BLaER1 (cell line): ENCODE data around the gene CENPI.

Experiments used
- H3K27ac ChIP-seq: shearing (Covaris generic); formaldehyde crosslinking; 2 replicates; pipeline ENCODE4 v1.8.1; 2022
- H3K27me3 ChIP-seq: shearing (Covaris generic); formaldehyde crosslinking; 2 replicates; pipeline ENCODE4 v1.8.1; 2022
- H3K36me3 ChIP-seq: shearing (Covaris generic); formaldehyde crosslinking; 2 replicates; pipeline ENCODE4 v1.8.1; 2022
- H3K4me1 ChIP-seq: shearing (Covaris generic); formaldehyde crosslinking; 2 replicates; pipeline ENCODE4 v1.8.1; 2022
- H3K4me2 ChIP-seq: shearing (Covaris generic); formaldehyde crosslinking; 2 replicates; pipeline ENCODE4 v1.8.1; 2022
- H3K4me3 ChIP-seq: shearing (Covaris generic); formaldehyde crosslinking; 2 replicates; pipeline ENCODE4 v1.8.1; 2022
- H3K9ac ChIP-seq: shearing (Covaris generic); formaldehyde crosslinking; 2 replicates; pipeline ENCODE4 v1.8.1; 2022
- H3K9me3 ChIP-seq: shearing (Covaris generic); formaldehyde crosslinking; 2 replicates; pipeline ENCODE4 v1.8.1; 2022
- H4K20me1 ChIP-seq: shearing (Covaris generic); formaldehyde crosslinking; 2 replicates; pipeline ENCODE4 v1.8.1; 2022
- Cebpa-rat ChIP-seq: shearing (Covaris generic); IDR thresholded peaks from 2 replicates; pipeline ENCODE4 v1.8.1; 2022

Gene CENPI

DNA sequence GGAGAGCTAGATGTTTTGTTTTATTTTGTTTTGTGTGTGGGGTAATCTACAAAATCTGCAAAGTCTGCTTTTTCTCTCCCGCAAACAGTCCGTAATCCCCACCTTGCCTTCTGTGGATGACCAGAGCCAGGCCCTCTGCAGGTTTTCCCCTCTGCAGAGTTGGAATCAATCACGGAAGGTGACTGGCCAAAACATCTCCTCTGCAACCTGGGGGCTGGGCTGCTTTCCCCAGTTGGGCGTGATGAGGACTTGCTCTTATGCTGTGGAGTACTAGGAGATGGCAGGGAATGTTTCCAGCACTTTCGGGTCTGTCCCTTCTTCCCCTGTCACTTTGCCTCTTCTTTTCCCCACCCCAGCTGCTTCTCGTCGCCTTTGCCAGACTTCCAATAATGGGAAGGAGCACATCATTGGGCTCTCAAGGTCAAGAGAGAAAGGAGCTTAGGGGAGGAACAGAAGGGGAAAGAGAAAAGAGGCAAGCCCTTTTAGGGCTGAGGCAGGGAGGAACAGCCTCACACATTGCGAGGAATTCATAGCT, 18.2 kb upstream of the CENPI start:
- no peak overlapping the region for H3K4me3 ChIP-seq
- H4K20me1 ChIP-seq = no peaks in the 10 kb centered on the region
- no peaks in the 10 kb centered on the region for H3K36me3 ChIP-seq
- no peak overlapping the region for H3K27ac ChIP-seq
- no peak overlapping the region for H3K4me2 ChIP-seq
- no peaks in the 10 kb centered on the region for H3K4me1 ChIP-seq
- 0 out of 2 replicates have a peak, but pooled peaks cover 3% of the 10 kb centered on the region for H3K9me3 ChIP-seq
- no peak for TF ChIP-seq Cebpa-rat
- H3K27me3 ChIP-seq = no peaks in the 10 kb centered on the region
- no peak overlapping the region for H3K9ac ChIP-seq

DNA sequence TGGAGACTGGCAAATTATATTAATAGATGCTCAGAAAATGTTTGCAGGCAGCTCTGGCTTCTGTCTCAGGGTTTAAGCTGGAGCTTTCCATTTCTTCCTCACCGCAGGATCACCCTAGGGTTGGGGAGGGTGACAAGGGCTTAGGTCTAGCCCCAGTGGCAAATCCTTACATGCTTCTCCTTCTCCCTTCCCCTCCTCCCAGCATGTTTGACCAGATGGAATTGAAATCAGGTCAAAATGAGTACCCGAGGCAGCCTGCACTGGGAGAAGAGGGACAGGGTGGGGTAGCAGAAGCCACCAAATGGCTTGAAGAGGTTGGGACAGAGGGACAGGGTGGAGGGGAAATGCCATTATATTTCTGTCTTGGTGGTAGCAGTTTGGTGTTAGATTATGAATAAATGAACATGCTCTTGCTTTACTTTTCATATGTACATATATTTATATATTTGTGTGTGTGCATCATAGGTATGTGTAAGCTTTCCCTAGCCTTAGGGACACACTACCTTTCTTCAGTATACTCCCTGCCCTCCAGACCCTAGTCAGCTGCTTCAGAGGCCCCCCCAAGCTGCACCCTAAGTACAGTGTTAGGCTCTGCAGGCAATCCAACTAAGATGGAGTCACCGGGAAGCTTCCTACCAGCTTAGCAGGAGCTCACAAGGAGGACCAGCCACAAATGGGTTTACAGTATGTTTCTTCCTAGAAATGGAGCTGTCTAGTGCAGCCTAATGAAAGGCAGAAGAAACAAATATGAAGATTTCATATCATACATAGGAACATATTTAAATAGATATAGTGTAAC, 17.5 kb upstream of the CENPI start:
- no peak for TF ChIP-seq Cebpa-rat

DNA sequence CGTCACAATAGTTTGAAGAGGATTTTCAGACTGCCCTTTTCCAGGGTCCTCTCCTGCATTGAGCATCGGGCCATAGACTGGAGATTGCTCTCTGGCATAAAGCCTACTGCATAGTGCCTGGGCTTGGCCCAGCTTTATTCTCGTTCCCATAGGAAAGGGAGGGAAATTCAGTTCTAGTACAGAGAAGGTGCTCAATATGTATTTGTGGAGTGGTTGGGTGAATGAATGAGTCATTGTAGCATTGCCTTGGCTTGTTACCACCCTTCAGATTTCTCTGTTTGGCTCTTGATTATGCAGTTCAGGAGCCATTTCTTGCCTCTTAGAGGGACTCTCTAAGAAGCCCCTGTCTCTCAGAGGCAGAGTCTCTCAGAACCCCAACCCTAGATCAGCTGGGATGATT, 16.8 kb upstream of the CENPI start:
- Histone ChIP-seq H3K27ac (no peak overlapping the region), H3K4me2 (no peak overlapping the region), H3K4me3 (no peak overlapping the region), H3K27me3 (no peaks in the 10 kb centered on the region), H3K9me3 (no peaks in the 10 kb centered on the region), H3K4me1 (no peaks in the 10 kb centered on the region), H3K9ac (no peak overlapping the region), H3K36me3 (no peaks in the 10 kb centered on the region), H4K20me1 (no peaks in the 10 kb centered on the region)
- TF ChIP-seq Cebpa-rat = no peak

More for the DNA sequence above, 17.5 kb upstream of the CENPI start:
- Histone ChIP-seq H3K4me1 (no peaks in the 10 kb centered on the region), H3K27me3 (no peaks in the 10 kb centered on the region), H3K9me3 (no peaks in the 10 kb centered on the region), H4K20me1 (no peaks in the 10 kb centered on the region), H3K9ac (no peak overlapping the region), H3K4me3 (no peak overlapping the region), H3K27ac (no peak overlapping the region), H3K36me3 (no peaks in the 10 kb centered on the region), H3K4me2 (no peak overlapping the region)

DNA sequence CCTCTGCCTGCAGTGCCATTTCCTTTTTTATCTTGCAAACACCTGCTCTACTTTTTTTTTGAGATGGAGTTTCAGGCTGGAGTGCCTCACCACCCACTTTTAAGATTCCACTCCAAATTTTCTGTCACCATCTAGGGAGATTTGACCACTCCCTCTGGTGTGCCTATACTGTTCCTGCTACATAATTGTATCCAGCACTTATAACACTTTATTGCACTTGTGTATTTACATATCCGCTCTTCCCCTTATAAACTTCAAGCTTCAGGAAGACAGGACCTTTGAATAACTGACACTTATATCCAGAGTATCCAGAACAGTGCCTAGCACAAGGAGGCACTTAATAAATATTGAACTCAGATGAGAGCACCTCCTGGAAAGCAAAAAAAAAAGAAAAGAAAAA, 6.2 kb upstream of the CENPI start:
- no peak overlapping the region for H3K4me2 ChIP-seq
- TF ChIP-seq Cebpa-rat = no peak
- no peak overlapping the region for H3K4me3 ChIP-seq
- H3K27me3 ChIP-seq = no peaks in the 10 kb centered on the region
- no peak overlapping the region for H3K27ac ChIP-seq
- H3K36me3 ChIP-seq = no peaks in the 10 kb centered on the region
- H4K20me1 ChIP-seq = no peaks in the 10 kb centered on the region
- H3K9ac ChIP-seq = no peak overlapping the region
- H3K4me1 ChIP-seq = peaks cover 3% of the 10 kb centered on the region; the same call in 1 of the 2 replicates
- H3K9me3 ChIP-seq = no peaks in the 10 kb centered on the region

DNA sequence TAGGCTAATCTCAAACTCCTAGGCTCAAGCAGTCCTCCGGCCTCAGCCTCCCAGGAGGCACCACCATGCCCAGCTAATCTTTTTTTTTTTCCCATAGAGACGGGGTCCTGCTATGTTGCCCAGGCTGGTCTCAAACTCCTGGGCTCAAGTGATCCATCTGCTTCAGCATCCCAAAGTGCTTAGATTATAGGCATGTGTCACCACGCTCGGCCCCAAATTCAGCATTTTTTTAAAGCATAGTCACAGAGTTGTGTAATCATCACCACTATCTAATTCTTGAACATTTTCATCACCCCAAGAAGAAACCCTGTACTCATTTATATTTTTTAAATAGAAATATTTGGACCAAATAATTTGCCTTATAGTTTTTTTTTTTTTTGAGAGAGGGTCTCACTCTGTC, 10.3 kb downstream of the CENPI start:
- H3K36me3 ChIP-seq = peaks cover 17% of the 10 kb centered on the region
- no peak overlapping the region for H3K9ac ChIP-seq
- H4K20me1 ChIP-seq = no peaks in the 10 kb centered on the region
- TF ChIP-seq Cebpa-rat = no peak
- no peaks in the 10 kb centered on the region for H3K27me3 ChIP-seq
- H3K9me3 ChIP-seq = no peaks in the 10 kb centered on the region
- no peaks in the 10 kb centered on the region for H3K4me1 ChIP-seq
- no peak overlapping the region for H3K4me2 ChIP-seq
- H3K4me3 ChIP-seq = no peak overlapping the region
- H3K27ac ChIP-seq = no peak overlapping the region

DNA sequence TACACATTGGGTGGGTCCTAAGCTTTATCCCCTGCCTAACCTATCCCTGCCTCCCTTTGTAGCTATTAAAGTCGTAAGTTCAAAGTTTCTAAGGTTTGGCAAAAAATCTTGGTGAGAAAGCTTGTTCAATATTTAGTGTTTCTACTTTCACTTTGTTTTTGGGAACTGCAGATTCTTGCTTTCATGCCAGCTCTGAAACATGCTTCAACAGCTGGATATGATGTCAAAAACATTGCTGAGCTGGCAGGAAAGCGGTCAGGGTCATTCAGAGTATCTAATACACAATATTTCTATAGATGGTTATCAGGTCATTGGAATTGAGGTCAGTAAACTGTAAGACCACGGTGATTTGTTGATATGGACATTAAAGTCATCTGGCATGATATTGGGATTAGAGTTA, 19.7 kb downstream of the CENPI start:
- Histone ChIP-seq H3K27ac (no peak overlapping the region), H3K9ac (no peak overlapping the region), H3K9me3 (no peaks in the 10 kb centered on the region), H4K20me1 (no peaks in the 10 kb centered on the region), H3K4me3 (no peak overlapping the region), H3K4me1 (no peaks in the 10 kb centered on the region), H3K27me3 (no peaks in the 10 kb centered on the region), H3K4me2 (no peak overlapping the region), H3K36me3 (peaks cover 29% of the 10 kb centered on the region)
- TF ChIP-seq Cebpa-rat = no peak

DNA sequence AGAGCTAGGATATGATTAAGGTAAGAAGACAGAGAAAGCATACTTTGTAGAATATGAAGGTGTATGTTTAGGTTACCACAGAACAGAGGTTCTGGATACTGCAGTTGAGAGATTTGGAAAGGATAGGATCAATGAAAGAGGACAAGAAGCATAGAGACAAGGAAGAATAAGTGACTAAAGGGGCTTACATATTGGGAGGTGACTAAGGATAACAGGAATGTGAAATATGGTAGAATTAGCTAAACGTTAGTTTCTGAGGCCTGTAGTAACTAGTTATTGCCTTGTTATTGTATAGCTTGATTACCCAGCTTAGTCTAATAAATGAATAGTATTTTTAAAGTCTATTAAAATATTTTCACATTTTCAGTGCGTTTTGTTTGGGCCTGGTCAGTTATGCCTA, 38.2 kb downstream of the CENPI start:
- H3K9me3 ChIP-seq = no peaks in the 10 kb centered on the region
- no peak overlapping the region for H3K4me2 ChIP-seq
- peaks cover 35% of the 10 kb centered on the region for H3K36me3 ChIP-seq
- no peak overlapping the region for H3K4me3 ChIP-seq
- no peak overlapping the region for H3K9ac ChIP-seq
- peaks cover 6% of the 10 kb centered on the region for H3K4me1 ChIP-seq
- no peak overlapping the region for H3K27ac ChIP-seq
- H4K20me1 ChIP-seq = no peaks in the 10 kb centered on the region
- no peaks in the 10 kb centered on the region for H3K27me3 ChIP-seq
- no peak for TF ChIP-seq Cebpa-rat
